ENCODE data around the gene MEIS1.

DNA sequence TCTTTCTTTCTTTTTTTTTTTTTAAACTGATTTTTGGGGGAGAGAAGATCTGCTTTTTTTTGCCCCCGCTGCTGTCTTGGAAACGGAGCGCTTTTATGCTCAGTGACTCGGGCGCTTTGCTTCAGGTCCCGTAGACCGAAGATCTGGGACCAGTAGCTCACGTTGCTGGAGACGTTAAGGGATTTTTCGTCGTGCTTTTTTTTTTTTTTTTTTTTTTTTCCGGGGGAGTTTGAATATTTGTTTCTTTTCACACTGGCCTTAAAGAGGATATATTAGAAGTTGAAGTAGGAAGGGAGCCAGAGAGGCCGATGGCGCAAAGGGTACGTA lies 587 bp downstream of the MEIS1 start:
- TF ChIP-seq, protein P1, sequence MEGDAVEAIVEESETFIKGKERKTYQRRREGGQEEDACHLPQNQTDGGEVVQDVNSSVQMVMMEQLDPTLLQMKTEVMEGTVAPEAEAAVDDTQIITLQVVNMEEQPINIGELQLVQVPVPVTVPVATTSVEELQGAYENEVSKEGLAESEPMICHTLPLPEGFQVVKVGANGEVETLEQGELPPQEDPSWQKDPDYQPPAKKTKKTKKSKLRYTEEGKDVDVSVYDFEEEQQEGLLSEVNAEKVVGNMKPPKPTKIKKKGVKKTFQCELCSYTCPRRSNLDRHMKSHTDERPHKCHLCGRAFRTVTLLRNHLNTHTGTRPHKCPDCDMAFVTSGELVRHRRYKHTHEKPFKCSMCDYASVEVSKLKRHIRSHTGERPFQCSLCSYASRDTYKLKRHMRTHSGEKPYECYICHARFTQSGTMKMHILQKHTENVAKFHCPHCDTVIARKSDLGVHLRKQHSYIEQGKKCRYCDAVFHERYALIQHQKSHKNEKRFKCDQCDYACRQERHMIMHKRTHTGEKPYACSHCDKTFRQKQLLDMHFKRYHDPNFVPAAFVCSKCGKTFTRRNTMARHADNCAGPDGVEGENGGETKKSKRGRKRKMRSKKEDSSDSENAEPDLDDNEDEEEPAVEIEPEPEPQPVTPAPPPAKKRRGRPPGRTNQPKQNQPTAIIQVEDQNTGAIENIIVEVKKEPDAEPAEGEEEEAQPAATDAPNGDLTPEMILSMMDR (tag by site-specific recombination; IDR thresholded peaks at IDR 0.05), result no peak
- TF ChIP-seq ZBTB11 (tag by site-specific recombination; conservative IDR thresholded peaks at IDR 0.05; ENCODE audit: low read depth), result no peak
- TF ChIP-seq ZFHX2 (tag by site-specific recombination; conservative IDR thresholded peaks at IDR 0.05), result no peak
- no peak for TF ChIP-seq ZNF544 (tag by site-specific recombination; IDR thresholded peaks at IDR 0.05)

All from HEK293 (cell line).